ENCODE results near the gene PACRG. TPM values are rescaled to one million over a fixed set of nuclear protein-coding genes. Genes with fewer than 3 reads are reported as not detected.

The PACRG gene
- total and polyA plus RNA-seq, 4 donors = 0.47 to 3.8 (median 2.4) TPM

DNA sequence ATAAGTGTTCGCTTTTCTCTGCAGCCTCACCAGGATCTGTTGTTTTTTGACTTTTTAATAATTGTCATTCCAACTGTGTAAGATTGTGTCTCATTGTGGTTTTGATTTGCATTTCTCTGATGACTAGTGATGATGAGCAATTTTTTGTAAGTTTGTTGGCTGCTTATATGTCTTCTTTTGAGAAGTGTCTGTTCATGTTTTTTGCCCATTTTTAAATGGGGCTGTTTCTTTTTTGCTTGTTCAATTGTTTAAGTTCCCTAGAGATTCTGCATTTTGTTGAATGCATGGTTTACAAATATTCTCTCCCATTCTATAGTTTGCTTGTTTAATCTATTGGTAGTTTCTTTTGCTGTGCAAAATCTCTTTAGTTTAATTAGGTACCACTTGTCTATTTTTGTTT lies 295.9 kb downstream of the PACRG start:
- Histone ChIP-seq H3K9ac (ENCODE audit: low read depth in 1 of 2, low read length in 2 of 2) (no peak overlapping the region), H3K27ac (ENCODE audit: low read depth in 1 of 2, low read length in 2 of 2) (no peak overlapping the region), H3K4me1 (ENCODE audit: control insufficient read depth in 4 of 4, insufficient read depth in 4 of 4, low read length in 3 of 4) (no peaks in the 10 kb centered on the region), H3K9me3 (ENCODE audit: control insufficient read depth in 4 of 4, low read length in 3 of 4) (peaks cover 0 to 9% (median under 1%) of the 10 kb centered on the region in 4 donors), H3K36me3 (ENCODE audit: control insufficient read depth in 4 of 4, insufficient read depth in 3 of 4, low read depth in 1 of 4, low read length in 3 of 4) (no peaks in the 10 kb centered on the region), H3K4me3 (ENCODE audit: low read depth in 1 of 3, low read length in 3 of 3) (no peak overlapping the region), H3K27me3 (ENCODE audit: control insufficient read depth in 4 of 4, insufficient read depth in 4 of 4, low read length in 3 of 4) (no peaks in the 10 kb centered on the region)
- DNase-seq (ENCODE audit: low spot score) = no peak
- 98% methylated on average over 1 of the region's 1 CpG for WGBS
- TF ChIP-seq, protein P1, sequence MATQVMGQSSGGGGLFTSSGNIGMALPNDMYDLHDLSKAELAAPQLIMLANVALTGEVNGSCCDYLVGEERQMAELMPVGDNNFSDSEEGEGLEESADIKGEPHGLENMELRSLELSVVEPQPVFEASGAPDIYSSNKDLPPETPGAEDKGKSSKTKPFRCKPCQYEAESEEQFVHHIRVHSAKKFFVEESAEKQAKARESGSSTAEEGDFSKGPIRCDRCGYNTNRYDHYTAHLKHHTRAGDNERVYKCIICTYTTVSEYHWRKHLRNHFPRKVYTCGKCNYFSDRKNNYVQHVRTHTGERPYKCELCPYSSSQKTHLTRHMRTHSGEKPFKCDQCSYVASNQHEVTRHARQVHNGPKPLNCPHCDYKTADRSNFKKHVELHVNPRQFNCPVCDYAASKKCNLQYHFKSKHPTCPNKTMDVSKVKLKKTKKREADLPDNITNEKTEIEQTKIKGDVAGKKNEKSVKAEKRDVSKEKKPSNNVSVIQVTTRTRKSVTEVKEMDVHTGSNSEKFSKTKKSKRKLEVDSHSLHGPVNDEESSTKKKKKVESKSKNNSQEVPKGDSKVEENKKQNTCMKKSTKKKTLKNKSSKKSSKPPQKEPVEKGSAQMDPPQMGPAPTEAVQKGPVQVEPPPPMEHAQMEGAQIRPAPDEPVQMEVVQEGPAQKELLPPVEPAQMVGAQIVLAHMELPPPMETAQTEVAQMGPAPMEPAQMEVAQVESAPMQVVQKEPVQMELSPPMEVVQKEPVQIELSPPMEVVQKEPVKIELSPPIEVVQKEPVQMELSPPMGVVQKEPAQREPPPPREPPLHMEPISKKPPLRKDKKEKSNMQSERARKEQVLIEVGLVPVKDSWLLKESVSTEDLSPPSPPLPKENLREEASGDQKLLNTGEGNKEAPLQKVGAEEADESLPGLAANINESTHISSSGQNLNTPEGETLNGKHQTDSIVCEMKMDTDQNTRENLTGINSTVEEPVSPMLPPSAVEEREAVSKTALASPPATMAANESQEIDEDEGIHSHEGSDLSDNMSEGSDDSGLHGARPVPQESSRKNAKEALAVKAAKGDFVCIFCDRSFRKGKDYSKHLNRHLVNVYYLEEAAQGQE (IDR thresholded peaks at IDR 0.05) = no peak
- TF ChIP-seq, protein P2, sequence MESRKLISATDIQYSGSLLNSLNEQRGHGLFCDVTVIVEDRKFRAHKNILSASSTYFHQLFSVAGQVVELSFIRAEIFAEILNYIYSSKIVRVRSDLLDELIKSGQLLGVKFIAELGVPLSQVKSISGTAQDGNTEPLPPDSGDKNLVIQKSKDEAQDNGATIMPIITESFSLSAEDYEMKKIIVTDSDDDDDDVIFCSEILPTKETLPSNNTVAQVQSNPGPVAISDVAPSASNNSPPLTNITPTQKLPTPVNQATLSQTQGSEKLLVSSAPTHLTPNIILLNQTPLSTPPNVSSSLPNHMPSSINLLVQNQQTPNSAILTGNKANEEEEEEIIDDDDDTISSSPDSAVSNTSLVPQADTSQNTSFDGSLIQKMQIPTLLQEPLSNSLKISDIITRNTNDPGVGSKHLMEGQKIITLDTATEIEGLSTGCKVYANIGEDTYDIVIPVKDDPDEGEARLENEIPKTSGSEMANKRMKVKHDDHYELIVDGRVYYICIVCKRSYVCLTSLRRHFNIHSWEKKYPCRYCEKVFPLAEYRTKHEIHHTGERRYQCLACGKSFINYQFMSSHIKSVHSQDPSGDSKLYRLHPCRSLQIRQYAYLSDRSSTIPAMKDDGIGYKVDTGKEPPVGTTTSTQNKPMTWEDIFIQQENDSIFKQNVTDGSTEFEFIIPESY (IDR thresholded peaks at IDR 0.05) = no peak
- TF ChIP-seq RXRA (IDR thresholded peaks at IDR 0.05) = no peak
- TF ChIP-seq, protein P3, sequence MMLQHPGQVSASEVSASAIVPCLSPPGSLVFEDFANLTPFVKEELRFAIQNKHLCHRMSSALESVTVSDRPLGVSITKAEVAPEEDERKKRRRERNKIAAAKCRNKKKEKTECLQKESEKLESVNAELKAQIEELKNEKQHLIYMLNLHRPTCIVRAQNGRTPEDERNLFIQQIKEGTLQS (IDR thresholded peaks at IDR 0.05) = no peak
- TF ChIP-seq FOXA2 (IDR thresholded peaks at IDR 0.05) = no peak
- no peak for TF ChIP-seq SP1 (IDR thresholded peaks at IDR 0.05)
- TF ChIP-seq, protein P4, sequence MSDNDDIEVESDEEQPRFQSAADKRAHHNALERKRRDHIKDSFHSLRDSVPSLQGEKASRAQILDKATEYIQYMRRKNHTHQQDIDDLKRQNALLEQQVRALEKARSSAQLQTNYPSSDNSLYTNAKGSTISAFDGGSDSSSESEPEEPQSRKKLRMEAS (IDR thresholded peaks at IDR 0.05) = no peak
- TF ChIP-seq TAF1 (conservative IDR thresholded peaks at IDR 0.05) = no peak
- TF ChIP-seq, protein P5, sequence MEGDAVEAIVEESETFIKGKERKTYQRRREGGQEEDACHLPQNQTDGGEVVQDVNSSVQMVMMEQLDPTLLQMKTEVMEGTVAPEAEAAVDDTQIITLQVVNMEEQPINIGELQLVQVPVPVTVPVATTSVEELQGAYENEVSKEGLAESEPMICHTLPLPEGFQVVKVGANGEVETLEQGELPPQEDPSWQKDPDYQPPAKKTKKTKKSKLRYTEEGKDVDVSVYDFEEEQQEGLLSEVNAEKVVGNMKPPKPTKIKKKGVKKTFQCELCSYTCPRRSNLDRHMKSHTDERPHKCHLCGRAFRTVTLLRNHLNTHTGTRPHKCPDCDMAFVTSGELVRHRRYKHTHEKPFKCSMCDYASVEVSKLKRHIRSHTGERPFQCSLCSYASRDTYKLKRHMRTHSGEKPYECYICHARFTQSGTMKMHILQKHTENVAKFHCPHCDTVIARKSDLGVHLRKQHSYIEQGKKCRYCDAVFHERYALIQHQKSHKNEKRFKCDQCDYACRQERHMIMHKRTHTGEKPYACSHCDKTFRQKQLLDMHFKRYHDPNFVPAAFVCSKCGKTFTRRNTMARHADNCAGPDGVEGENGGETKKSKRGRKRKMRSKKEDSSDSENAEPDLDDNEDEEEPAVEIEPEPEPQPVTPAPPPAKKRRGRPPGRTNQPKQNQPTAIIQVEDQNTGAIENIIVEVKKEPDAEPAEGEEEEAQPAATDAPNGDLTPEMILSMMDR (IDR thresholded peaks at IDR 0.05; ENCODE audit: low read depth, low read length, missing input control) = no peak
- no peak for TF ChIP-seq EGR1 (IDR thresholded peaks at IDR 0.05; ENCODE audit: low read depth in 2 of 2)
- TF ChIP-seq GABPA (IDR thresholded peaks at IDR 0.05 in 1 of 2, conservative IDR thresholded peaks at IDR 0.05 in 1 of 2) = no peak
- TF ChIP-seq NR2F2 (IDR thresholded peaks at IDR 0.05) = no peak
- no peak for TF ChIP-seq HNF4G (IDR thresholded peaks at IDR 0.05)
- TF ChIP-seq RAD21 (IDR thresholded peaks at IDR 0.05) = no peak
- no peak for TF ChIP-seq HNF4A (conservative IDR thresholded peaks at IDR 0.05)
- no peak for TF ChIP-seq YY1 (IDR thresholded peaks at IDR 0.05)

DNA sequence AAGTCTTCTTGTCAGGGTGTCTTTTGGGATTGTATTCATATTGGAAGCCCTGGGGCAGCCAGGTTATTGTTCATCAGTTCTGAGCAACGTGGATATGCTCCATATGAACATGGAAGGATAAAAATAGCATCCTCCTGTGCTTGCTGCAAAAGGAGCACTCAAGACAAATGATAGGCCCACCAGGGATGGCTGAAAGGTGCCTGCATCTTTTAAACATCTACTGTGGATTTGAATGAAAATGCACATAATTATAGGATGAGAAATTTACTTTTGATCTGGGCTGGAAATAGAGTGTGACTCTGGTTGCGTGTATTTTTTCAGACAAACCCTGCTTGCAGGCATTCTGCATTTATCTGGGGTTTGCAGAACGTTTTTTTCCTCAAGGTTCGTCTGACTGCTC lies 299.1 kb downstream of the PACRG start:
- TF ChIP-seq NR2F2 (IDR thresholded peaks at IDR 0.05) (no peak), HNF4A (conservative IDR thresholded peaks at IDR 0.05) (no peak), HNF4G (IDR thresholded peaks at IDR 0.05) (no peak), RAD21 (IDR thresholded peaks at IDR 0.05) (no peak), RXRA (IDR thresholded peaks at IDR 0.05) (no peak), GABPA (IDR thresholded peaks at IDR 0.05 in 1 of 2, conservative IDR thresholded peaks at IDR 0.05 in 1 of 2) (no peak), JUND (IDR thresholded peaks at IDR 0.05) (no peak), FOXA2 (IDR thresholded peaks at IDR 0.05) (no peak), TAF1 (conservative IDR thresholded peaks at IDR 0.05) (no peak)
- TF ChIP-seq, protein P4 (IDR thresholded peaks at IDR 0.05) = no peak
- no peaks in the 10 kb centered on the region for H3K27me3 ChIP-seq (ENCODE audit: control insufficient read depth in 4 of 4, insufficient read depth in 4 of 4, low read length in 3 of 4)
- WGBS = 68% methylated on average over 4 of the region's 4 CpGs
- no peaks in the 10 kb centered on the region for H3K36me3 ChIP-seq (ENCODE audit: control insufficient read depth in 4 of 4, insufficient read depth in 3 of 4, low read depth in 1 of 4, low read length in 3 of 4)
- no peak for DNase-seq (ENCODE audit: low spot score)
- no peak overlapping the region for H3K4me3 ChIP-seq (ENCODE audit: low read depth in 1 of 3, low read length in 3 of 3)
- no peaks in the 10 kb centered on the region for H3K4me1 ChIP-seq (ENCODE audit: control insufficient read depth in 4 of 4, insufficient read depth in 4 of 4, low read length in 3 of 4)
- H3K9me3 ChIP-seq (ENCODE audit: control insufficient read depth in 4 of 4, low read length in 3 of 4) = peaks cover 0 to 9% (median under 1%) of the 10 kb centered on the region in 4 donors
- no peak overlapping the region for H3K27ac ChIP-seq (ENCODE audit: low read depth in 1 of 2, low read length in 2 of 2)
- H3K9ac ChIP-seq (ENCODE audit: low read depth in 1 of 2, low read length in 2 of 2) = no peak overlapping the region
